HepG2 (cell line): ENCODE results near the gene PPFIA3. TPM values are rescaled to one million over a fixed set of nuclear protein-coding genes. Genes with fewer than 3 reads are reported as not detected.

ENCODE experiments used
- ETV6 ChIP-seq: sonication (generic); formaldehyde crosslinking; conservative IDR thresholded peaks from 2 replicates; pipeline ENCODE4 v1.4.0; 2020; ENCODE audit warnings: missing genetic modification reagents
- IKZF1 ChIP-seq: fragments of 450-650 bp; IDR thresholded peaks from 2 replicates; pipeline ENCODE4 v1.7.1; 2016
- PRMT3 ChIP-seq: sonication (generic); formaldehyde crosslinking; IDR thresholded peaks from 2 replicates; pipeline ENCODE4 v1.8.1; 2022; ENCODE audit warnings: low read depth, mild to moderate bottlenecking, moderate library complexity, missing genetic modification reagents, borderline replicate concordance
- SP1 ChIP-seq, 2 experiments: fragments of 450-650 bp in 1 of 2; sonication (generic) in 1 of 2; formaldehyde crosslinking in 1 of 2; IDR thresholded peaks; 2 replicates each; pipeline versions ENCODE4 v1.4.0 to v1.6.1; 2016 to 2020; ENCODE audit warnings: missing genetic modification reagents in 1 of 2
- SP4 ChIP-seq: sonication (generic); formaldehyde crosslinking; IDR thresholded peaks from 2 replicates; pipeline ENCODE4 v1.8.1; 2023; ENCODE audit warnings: mild to moderate bottlenecking, missing genetic modification reagents
- TEAD2 ChIP-seq: sonication (generic); formaldehyde crosslinking; IDR thresholded peaks from 2 replicates; pipeline ENCODE4 v1.9.0; 2021; ENCODE audit warnings: missing genetic modification reagents
- ZNF33B ChIP-seq: sonication (generic); formaldehyde crosslinking; IDR thresholded peaks from 2 replicates; pipeline ENCODE4 v1.5.1; 2020; ENCODE audit warnings: mild to moderate bottlenecking, missing genetic modification reagents
- ZNF788 ChIP-seq: sonication (generic); formaldehyde crosslinking; IDR thresholded peaks from 2 replicates; pipeline ENCODE4 v1.5.0; 2020; ENCODE audit warnings: mild to moderate bottlenecking, missing genetic modification reagents, borderline replicate concordance
- ZSCAN9 ChIP-seq: IDR thresholded peaks from 2 replicates; pipeline ENCODE4 v1.6.1; 2016; ENCODE audit warnings: borderline replicate concordance
- polyA plus RNA-seq, 8 experiments: library from polyadenylated mRNA; depleted of rRNA in 3 of 8; stranded (reverse) in 7 of 8; unstranded in 1 of 8; fragments of >200 nt; fragmentation: Illumina TruSeq in 4 of 8; extraction: Trizol in 4 of 8; gene quantifications; 2 replicates each; pipeline versions ENCODE4 v1.2.1 to v1.2.3, GENCODE V29; 2011 to 2016; ENCODE audit warnings: low read depth in 4 of 8, missing spikeins in 1 of 8, mixed read lengths in 1 of 8; ENCODE audit not compliant: insufficient read depth in 1 of 8
- total RNA-seq, 5 experiments: library from RNA; depleted of rRNA; stranded (reverse); fragments of >200 nt; fragmentation: Illumina TruSeq; extraction: Trizol; gene quantifications; 2 replicates each; pipeline ENCODE4 v1.2.3, GENCODE V29; 2016; ENCODE audit warnings: low read depth in 1 of 5
- TF ChIP-seq, protein P1 (sequence below): sonication (generic); formaldehyde crosslinking; IDR thresholded peaks from 2 replicates; pipeline ENCODE4 v1.4.0; 2020; ENCODE audit warnings: low read depth, missing genetic modification reagents
- TF ChIP-seq, protein P2 (sequence below): sonication (generic); formaldehyde crosslinking; IDR thresholded peaks from 2 replicates; pipeline ENCODE4 v1.4.0; 2020; ENCODE audit warnings: low read depth, mild to moderate bottlenecking, missing genetic modification reagents
- TF ChIP-seq, protein P3 (sequence below): sonication (generic); formaldehyde crosslinking; IDR thresholded peaks from 2 replicates; pipeline ENCODE4 v1.5.1; 2020; ENCODE audit warnings: mild to moderate bottlenecking, missing genetic modification reagents, borderline replicate concordance
- TF ChIP-seq, protein P4 (sequence below): sonication (generic); formaldehyde crosslinking; IDR thresholded peaks from 2 replicates; pipeline ENCODE4 v1.4.0; 2020; ENCODE audit warnings: missing genetic modification reagents, borderline replicate concordance

Gene PPFIA3
- total and polyA plus RNA-seq, 2 of the 13 experiments (the other 11 are each of a cell fraction or from before 2014, with no cell fraction given) = 6.7 to 8.6 TPM

DNA sequence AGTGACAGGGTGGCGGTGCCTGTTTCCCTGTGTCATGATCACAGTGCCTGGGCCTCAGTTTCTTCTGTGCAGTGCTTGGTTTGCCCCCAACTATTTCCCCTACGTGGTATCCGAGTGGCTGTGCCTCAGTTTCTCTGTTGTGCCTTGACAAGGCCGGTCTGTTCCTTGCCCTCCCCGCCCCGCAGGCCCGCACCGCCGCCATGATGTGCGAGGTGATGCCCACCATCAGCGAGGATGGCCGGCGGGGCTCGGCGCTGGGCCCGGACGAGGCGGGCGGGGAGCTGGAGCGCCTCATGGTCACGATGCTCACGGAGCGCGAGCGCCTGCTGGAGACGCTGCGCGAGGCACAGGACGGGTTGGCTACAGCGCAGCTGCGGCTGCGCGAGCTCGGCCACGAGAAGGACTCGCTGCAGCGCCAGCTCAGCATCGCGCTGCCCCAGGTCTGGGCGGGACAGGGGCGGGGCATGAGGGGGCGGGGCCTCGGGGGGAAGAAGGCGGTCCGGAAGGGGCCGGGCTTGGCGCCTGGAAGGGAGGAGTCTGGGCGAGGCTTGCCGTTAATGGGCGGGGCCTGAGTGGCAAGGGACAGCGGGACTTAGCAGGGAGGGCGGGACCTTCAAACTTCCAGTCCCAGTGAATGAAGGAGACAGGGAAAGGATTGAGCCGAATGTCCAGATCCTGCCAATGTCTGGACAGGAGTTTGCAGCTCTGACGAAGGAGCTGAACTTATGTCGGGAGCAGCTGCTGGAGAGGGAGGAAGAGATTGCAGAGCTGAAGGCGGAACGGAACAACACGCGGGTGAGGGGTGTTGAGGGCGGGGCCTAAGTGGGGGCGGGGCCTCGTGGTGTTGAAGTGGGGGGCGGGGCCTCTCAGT lies 8.6 kb downstream of the PPFIA3 start (continued):
- TF ChIP-seq, protein P1, sequence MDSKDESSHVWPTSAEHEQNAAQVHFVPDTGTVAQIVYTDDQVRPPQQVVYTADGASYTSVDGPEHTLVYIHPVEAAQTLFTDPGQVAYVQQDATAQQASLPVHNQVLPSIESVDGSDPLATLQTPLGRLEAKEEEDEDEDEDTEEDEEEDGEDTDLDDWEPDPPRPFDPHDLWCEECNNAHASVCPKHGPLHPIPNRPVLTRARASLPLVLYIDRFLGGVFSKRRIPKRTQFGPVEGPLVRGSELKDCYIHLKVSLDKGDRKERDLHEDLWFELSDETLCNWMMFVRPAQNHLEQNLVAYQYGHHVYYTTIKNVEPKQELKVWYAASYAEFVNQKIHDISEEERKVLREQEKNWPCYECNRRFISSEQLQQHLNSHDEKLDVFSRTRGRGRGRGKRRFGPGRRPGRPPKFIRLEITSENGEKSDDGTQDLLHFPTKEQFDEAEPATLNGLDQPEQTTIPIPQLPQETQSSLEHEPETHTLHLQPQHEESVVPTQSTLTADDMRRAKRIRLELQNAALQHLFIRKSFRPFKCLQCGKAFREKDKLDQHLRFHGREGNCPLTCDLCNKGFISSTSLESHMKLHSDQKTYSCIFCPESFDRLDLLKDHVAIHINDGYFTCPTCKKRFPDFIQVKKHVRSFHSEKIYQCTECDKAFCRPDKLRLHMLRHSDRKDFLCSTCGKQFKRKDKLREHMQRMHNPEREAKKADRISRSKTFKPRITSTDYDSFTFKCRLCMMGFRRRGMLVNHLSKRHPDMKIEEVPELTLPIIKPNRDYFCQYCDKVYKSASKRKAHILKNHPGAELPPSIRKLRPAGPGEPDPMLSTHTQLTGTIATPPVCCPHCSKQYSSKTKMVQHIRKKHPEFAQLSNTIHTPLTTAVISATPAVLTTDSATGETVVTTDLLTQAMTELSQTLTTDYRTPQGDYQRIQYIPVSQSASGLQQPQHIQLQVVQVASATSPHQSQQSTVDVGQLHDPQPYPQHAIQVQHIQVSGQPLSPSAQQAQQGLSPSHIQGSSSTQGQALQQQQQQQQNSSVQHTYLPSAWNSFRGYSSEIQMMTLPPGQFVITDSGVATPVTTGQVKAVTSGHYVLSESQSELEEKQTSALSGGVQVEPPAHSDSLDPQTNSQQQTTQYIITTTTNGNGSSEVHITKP (CRISPR knock-in tag) = peak; percentile 65; the same call in 1 of the 2 replicates
- TF ChIP-seq, protein P2, sequence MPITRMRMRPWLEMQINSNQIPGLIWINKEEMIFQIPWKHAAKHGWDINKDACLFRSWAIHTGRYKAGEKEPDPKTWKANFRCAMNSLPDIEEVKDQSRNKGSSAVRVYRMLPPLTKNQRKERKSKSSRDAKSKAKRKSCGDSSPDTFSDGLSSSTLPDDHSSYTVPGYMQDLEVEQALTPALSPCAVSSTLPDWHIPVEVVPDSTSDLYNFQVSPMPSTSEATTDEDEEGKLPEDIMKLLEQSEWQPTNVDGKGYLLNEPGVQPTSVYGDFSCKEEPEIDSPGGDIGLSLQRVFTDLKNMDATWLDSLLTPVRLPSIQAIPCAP (CRISPR knock-in tag) = peak; percentile 98
- TF ChIP-seq IKZF1 = no peak
- TF ChIP-seq, protein P3, sequence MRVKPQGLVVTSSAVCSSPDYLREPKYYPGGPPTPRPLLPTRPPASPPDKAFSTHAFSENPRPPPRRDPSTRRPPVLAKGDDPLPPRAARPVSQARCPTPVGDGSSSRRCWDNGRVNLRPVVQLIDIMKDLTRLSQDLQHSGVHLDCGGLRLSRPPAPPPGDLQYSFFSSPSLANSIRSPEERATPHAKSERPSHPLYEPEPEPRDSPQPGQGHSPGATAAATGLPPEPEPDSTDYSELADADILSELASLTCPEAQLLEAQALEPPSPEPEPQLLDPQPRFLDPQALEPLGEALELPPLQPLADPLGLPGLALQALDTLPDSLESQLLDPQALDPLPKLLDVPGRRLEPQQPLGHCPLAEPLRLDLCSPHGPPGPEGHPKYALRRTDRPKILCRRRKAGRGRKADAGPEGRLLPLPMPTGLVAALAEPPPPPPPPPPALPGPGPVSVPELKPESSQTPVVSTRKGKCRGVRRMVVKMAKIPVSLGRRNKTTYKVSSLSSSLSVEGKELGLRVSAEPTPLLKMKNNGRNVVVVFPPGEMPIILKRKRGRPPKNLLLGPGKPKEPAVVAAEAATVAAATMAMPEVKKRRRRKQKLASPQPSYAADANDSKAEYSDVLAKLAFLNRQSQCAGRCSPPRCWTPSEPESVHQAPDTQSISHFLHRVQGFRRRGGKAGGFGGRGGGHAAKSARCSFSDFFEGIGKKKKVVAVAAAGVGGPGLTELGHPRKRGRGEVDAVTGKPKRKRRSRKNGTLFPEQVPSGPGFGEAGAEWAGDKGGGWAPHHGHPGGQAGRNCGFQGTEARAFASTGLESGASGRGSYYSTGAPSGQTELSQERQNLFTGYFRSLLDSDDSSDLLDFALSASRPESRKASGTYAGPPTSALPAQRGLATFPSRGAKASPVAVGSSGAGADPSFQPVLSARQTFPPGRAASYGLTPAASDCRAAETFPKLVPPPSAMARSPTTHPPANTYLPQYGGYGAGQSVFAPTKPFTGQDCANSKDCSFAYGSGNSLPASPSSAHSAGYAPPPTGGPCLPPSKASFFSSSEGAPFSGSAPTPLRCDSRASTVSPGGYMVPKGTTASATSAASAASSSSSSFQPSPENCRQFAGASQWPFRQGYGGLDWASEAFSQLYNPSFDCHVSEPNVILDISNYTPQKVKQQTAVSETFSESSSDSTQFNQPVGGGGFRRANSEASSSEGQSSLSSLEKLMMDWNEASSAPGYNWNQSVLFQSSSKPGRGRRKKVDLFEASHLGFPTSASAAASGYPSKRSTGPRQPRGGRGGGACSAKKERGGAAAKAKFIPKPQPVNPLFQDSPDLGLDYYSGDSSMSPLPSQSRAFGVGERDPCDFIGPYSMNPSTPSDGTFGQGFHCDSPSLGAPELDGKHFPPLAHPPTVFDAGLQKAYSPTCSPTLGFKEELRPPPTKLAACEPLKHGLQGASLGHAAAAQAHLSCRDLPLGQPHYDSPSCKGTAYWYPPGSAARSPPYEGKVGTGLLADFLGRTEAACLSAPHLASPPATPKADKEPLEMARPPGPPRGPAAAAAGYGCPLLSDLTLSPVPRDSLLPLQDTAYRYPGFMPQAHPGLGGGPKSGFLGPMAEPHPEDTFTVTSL (CRISPR knock-in tag) = peak; percentile 75; the same call in 1 of the 2 replicates
- no peak for TF ChIP-seq SP1 (IDR thresholded peaks at IDR 0.05)
- no peak; the same call in 1 of the 2 replicates for TF ChIP-seq SP1 (CRISPR knock-in tag; IDR thresholded peaks at IDR 0.05)
- TF ChIP-seq, protein P4, sequence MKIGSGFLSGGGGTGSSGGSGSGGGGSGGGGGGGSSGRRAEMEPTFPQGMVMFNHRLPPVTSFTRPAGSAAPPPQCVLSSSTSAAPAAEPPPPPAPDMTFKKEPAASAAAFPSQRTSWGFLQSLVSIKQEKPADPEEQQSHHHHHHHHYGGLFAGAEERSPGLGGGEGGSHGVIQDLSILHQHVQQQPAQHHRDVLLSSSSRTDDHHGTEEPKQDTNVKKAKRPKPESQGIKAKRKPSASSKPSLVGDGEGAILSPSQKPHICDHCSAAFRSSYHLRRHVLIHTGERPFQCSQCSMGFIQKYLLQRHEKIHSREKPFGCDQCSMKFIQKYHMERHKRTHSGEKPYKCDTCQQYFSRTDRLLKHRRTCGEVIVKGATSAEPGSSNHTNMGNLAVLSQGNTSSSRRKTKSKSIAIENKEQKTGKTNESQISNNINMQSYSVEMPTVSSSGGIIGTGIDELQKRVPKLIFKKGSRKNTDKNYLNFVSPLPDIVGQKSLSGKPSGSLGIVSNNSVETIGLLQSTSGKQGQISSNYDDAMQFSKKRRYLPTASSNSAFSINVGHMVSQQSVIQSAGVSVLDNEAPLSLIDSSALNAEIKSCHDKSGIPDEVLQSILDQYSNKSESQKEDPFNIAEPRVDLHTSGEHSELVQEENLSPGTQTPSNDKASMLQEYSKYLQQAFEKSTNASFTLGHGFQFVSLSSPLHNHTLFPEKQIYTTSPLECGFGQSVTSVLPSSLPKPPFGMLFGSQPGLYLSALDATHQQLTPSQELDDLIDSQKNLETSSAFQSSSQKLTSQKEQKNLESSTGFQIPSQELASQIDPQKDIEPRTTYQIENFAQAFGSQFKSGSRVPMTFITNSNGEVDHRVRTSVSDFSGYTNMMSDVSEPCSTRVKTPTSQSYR (CRISPR knock-in tag) = peak; percentile 72
- peak; percentile 93; the same call in 1 of the 2 replicates for TF ChIP-seq PRMT3 (CRISPR knock-in tag)
- TF ChIP-seq ETV6 = peak; percentile 95
- peak; percentile 94 for TF ChIP-seq SP4 (CRISPR knock-in tag)
- TF ChIP-seq ZSCAN9 = peak; percentile 95
- TF ChIP-seq ZNF788 (CRISPR knock-in tag) = peak; percentile 92; the same call in 1 of the 2 replicates
- TF ChIP-seq TEAD2 (CRISPR knock-in tag) = peak; percentile 99
- TF ChIP-seq ZNF33B (CRISPR knock-in tag) = peak; percentile 100; the same call in 1 of the 2 replicates
